ENCODE measurements around the gene RETREG1. TPM values are rescaled to one million over a fixed set of nuclear protein-coding genes. Genes with fewer than 3 reads are reported as not detected.
"Not testable (repeated sequence)": the region's sequence is repeated elsewhere in the genome, so short reads cannot be mapped to it uniquely, and the experiment has no call there.

RETREG1 gene
- total RNA-seq, 4 donors from 2014 or later, result 0.51 to 12.5 (median 4.5) TPM

- no peak for DNase-seq
- intact Hi-C loops (cut with DNase I; ENCODE audit: low total_unique reads), result no loop called here
- H3K36me3 ChIP-seq, result no peaks in the 10 kb centered on the region
These were observed 44.9 kb upstream of the RETREG1 start for GRCh38 chr5:16661713-16662112.

GRCh38 chr5:16660982-16661381 is 44.2 kb upstream of the RETREG1 start:
- intact Hi-C loops (cut with DNase I; ENCODE audit: low total_unique reads), result no loop called here

More at GRCh38 chr5:16661713-16662112, 44.9 kb upstream of the RETREG1 start:
- Histone ChIP-seq H3K4me3 (no peak overlapping the region), H3K9me3 (no peaks in the 10 kb centered on the region), H3K27me3 (no peaks in the 10 kb centered on the region), H3K4me1 (no peaks in the 10 kb centered on the region), H3K27ac (no peak overlapping the region)
- TF ChIP-seq, protein P1, sequence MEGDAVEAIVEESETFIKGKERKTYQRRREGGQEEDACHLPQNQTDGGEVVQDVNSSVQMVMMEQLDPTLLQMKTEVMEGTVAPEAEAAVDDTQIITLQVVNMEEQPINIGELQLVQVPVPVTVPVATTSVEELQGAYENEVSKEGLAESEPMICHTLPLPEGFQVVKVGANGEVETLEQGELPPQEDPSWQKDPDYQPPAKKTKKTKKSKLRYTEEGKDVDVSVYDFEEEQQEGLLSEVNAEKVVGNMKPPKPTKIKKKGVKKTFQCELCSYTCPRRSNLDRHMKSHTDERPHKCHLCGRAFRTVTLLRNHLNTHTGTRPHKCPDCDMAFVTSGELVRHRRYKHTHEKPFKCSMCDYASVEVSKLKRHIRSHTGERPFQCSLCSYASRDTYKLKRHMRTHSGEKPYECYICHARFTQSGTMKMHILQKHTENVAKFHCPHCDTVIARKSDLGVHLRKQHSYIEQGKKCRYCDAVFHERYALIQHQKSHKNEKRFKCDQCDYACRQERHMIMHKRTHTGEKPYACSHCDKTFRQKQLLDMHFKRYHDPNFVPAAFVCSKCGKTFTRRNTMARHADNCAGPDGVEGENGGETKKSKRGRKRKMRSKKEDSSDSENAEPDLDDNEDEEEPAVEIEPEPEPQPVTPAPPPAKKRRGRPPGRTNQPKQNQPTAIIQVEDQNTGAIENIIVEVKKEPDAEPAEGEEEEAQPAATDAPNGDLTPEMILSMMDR (IDR thresholded peaks at IDR 0.05), result no peak
- no peak for TF ChIP-seq POLR2A (IDR thresholded peaks at IDR 0.05)

DNA sequence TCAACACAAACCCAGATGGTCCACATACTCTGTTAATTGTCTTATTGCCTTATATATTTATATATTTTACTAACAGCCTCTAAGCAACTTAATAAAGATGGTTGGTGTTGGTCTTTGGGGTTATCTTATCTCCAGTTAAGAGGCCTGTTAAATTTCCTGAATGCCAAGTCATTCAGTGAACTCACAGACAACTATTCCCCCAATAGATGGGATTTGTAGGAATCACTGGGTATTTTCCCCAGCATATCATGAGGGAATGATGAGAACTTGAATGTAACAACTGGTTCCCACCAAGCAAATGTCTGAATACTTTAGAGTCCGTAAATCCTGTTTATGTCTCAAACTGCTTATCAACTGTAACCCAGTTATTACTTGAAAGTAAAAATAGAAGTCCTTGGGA is 42.7 kb upstream of the RETREG1 start:
- Histone ChIP-seq H3K27me3 (no peaks in the 10 kb centered on the region), H3K36me3 (no peaks in the 10 kb centered on the region), H3K9me3 (no peaks in the 10 kb centered on the region), H3K4me1 (no peaks in the 10 kb centered on the region), H3K27ac (no peak overlapping the region), H3K4me3 (no peak overlapping the region)
- TF ChIP-seq POLR2A (IDR thresholded peaks at IDR 0.05), result no peak
- TF ChIP-seq, protein P1 (IDR thresholded peaks at IDR 0.05), result no peak
- DNase-seq, result no peak
- intact Hi-C loops (cut with DNase I; ENCODE audit: low total_unique reads), result no loop called here

More at GRCh38 chr5:16660982-16661381, 44.2 kb upstream of the RETREG1 start:
- H3K4me1 ChIP-seq, result no peaks in the 10 kb centered on the region
- no peaks in the 10 kb centered on the region for H3K36me3 ChIP-seq
- TF ChIP-seq, protein P1 (IDR thresholded peaks at IDR 0.05), result no peak
- no peak for TF ChIP-seq POLR2A (IDR thresholded peaks at IDR 0.05)
- H3K27me3 ChIP-seq, result no peaks in the 10 kb centered on the region
- no peaks in the 10 kb centered on the region for H3K9me3 ChIP-seq
- DNase-seq, result no peak
- no peak overlapping the region for H3K27ac ChIP-seq
- H3K4me3 ChIP-seq, result no peak overlapping the region

DNA sequence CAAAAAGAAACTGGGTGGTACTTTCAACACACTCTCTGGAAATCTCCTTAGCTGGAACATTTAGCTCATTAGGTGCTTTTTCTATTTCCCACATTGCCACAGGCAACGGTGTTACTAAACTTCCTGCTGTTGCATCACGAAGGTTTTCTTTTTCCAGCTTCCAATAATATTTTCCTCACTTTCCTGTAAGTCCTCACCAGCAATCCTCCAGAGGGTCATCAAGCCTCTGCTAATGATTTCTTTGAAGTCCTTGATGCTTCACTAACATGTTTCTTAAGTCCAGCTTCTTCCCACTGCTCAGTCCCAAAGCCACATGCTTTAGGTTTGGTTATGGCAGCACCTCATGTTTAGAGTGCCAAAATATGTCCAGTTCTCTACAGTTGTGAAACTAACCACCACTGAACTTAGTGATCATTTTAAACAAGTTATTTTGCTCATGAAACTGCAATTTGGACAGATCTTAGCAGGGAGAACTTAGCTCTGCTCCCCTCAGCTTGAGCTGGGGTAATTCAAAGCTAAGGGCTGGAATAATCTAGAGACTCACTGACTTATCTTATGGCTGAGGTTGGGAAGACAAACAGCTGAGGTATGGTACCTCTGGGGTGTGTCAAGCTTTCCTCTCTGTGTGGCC is 39.9 kb upstream of the RETREG1 start:
- no peak for DNase-seq

GRCh38 chr5:16654647-16655334 is 38.0 kb upstream of the RETREG1 start:
- no peak for TF ChIP-seq POLR2A (IDR thresholded peaks at IDR 0.05)
- TF ChIP-seq, protein P1 (IDR thresholded peaks at IDR 0.05), result no peak
- H3K36me3 ChIP-seq, result no peaks in the 10 kb centered on the region
- DNase-seq, result no peak
- H3K27ac ChIP-seq, result no peak overlapping the region
- H3K4me3 ChIP-seq, result no peak overlapping the region
- H3K27me3 ChIP-seq, result no peaks in the 10 kb centered on the region
- H3K4me1 ChIP-seq, result no peaks in the 10 kb centered on the region
- intact Hi-C loops (cut with DNase I; ENCODE audit: low total_unique reads), result no loop called here
- H3K9me3 ChIP-seq, result no peaks in the 10 kb centered on the region

More for the DNA sequence above, 39.9 kb upstream of the RETREG1 start:
- intact Hi-C loops (cut with DNase I; ENCODE audit: low total_unique reads), result no loop called here
- Histone ChIP-seq H3K27ac (no peak overlapping the region), H3K9me3 (no peaks in the 10 kb centered on the region), H3K4me1 (no peaks in the 10 kb centered on the region), H3K4me3 (no peak overlapping the region), H3K27me3 (no peaks in the 10 kb centered on the region), H3K36me3 (no peaks in the 10 kb centered on the region)
- TF ChIP-seq POLR2A (IDR thresholded peaks at IDR 0.05), result no peak
- TF ChIP-seq, protein P1 (IDR thresholded peaks at IDR 0.05), result no peak

DNA sequence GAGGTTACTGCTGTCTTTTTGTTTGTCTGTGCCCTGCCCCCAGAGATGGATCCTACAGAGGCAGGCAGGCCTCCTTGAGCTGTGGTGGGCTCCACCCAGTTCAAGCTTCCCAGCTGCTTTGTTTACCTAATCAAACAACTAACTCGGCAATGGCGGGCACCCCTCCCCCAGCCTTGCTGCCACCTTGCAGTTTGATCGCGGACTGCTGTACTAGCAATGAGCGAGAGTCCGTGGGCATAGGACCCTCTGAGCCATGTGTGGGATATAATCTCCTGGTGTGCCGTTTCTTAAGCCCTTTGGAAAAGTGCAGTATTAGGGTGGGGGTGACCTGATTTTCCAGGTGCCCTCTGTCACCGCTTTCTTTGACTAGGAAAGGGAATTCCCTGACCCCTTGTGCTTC is 31.9 kb upstream of the RETREG1 start:
- H3K27ac ChIP-seq; intact Hi-C loops (cut with DNase I; ENCODE audit: low total_unique reads): not testable (repeated sequence)

More for the DNA sequence above, 31.9 kb upstream of the RETREG1 start:
- not testable (repeated sequence) for H3K4me1 ChIP-seq, H3K9me3 ChIP-seq, DNase-seq, H3K4me3 ChIP-seq, H3K36me3 ChIP-seq, H3K27me3 ChIP-seq
